HG02943 (cell line): ENCODE results near the gene RRP8.

Experiments
- ATAC-seq: cut with Tn5 transposase; IDR thresholded peaks from one replicate; pipeline ENCODE4 v1.9.1; 2021; ENCODE audit warnings: mild to moderate bottlenecking, low read depth, moderate library complexity; ENCODE audit not compliant: unreplicated experiment

The RRP8 gene

DNA sequence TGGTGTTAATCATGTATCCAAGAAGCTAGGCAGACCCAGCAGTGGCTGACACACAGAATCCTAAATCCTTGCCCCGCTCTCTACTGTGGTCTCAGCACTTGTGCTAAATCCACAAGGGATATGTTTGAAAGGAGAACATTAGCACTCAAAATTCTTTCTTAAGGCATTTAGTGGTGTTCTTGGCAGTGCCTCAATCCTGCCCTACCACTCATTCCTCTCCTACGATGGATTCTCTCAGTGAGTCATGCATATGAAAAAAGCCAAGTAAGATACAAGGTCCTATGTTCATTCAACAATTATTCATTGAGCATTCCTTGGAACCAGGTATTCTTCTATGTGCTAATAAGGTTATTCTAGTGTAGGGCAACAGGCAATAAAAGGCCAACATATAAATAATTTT lies 31.2 kb downstream of the RRP8 start:
- ATAC-seq, result no peak

DNA sequence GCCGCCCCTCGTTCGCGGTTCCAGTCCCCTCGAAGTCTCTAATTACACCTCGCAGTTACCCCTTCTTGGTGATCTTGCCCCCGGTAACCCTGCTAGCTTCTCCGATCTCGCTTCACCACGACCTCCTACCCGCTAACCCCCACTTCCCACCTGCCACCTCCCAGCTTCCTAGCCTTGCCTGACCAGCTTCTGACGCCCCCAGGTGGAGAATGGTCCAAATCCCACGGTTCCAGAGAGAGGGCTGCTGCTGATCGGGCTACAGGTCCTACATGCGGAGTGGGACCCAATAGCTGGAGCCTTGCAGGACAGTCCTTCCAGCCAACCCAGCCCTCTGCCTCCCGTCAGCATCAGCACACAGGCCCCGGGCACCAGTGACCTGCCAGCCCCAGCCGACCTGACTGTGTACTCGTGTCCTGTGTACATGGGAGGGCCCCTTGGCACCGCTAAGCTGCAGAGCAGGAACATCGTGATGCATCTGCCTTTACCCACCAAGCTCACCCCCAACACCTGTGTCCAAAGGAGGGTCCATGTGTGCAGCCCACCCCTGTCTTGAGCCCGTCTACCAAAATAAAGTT lies 31.9 kb downstream of the RRP8 start:
- ATAC-seq, result no peak

DNA sequence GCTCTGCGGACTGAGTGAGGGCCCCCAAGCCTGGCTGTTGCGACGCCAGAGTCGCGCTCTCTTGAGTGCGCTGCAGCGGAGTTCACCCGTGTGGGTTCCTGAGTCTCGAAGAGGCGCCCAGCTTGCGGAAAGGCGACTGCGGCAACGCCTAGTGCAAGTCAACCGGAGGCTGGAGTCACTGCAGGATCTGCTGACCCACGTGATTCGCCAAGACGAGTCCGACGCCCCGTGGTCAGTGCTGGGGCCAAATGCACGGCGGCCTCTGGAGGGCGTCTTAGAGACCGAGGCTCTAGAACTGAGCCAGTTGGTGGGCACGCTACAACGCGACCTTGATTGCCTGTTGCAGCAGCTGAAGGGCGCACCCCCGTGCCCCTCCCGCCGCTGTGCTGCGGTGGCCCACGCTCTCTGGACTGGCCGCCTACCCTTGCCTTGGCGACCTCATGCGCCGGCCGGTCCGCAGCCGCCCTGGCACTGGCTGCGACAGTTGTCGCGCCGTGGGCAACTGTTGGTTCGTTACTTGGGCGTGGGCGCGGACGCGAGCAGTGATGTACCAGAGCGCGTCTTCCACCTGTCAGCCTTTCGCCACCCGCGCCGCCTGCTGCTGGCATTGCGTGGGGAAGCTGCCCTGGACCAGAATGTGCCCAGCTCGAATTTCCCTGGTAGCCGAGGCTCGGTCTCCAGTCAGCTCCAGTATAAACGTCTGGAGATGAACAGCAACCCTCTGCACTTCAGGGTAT lies 32.6 kb downstream of the RRP8 start:
- ATAC-seq, result no peak

DNA sequence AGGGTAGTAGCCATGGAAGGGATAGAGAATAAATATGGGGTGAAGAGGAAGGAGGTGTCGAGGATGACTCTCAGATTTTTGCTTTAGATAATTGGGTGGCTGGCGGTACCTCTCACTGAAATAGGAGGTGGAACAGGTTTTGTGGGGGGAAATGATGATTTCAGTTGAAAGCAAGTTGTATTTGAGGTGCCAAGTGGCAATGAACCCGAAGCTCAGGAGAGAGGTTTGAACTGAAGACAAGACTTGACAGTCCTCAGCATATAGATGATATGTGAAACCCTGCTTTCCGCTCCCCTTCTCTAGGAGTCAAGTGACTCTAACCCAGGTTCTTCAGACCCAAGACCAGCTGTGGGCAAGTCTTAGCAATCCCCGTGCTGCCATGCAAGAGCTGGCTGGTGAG lies 33.7 kb downstream of the RRP8 start:
- no peak for ATAC-seq

GRCh38 chr11:6568191-6568918 lies 35.1 kb downstream of the RRP8 start:
- ATAC-seq, result no peak

DNA sequence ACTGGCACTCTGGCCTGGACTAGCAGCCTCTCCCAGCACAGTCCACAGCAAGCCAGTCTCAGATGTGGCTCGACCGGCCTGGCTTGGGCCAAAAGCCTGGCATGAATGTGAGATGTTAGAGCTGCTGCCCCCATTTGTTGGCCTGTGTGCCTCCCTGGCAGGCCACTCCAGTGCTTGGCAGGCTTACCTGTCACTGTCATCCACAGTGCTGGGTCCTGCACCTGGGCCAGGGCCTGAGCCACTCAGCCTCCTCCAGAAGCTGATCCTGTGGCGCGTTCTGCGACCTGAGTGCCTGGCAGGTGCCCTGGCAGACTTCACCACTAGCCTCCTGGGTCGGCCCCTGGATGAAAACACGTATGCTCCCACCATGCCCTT lies 36.1 kb downstream of the RRP8 start:
- ATAC-seq, result no peak

DNA sequence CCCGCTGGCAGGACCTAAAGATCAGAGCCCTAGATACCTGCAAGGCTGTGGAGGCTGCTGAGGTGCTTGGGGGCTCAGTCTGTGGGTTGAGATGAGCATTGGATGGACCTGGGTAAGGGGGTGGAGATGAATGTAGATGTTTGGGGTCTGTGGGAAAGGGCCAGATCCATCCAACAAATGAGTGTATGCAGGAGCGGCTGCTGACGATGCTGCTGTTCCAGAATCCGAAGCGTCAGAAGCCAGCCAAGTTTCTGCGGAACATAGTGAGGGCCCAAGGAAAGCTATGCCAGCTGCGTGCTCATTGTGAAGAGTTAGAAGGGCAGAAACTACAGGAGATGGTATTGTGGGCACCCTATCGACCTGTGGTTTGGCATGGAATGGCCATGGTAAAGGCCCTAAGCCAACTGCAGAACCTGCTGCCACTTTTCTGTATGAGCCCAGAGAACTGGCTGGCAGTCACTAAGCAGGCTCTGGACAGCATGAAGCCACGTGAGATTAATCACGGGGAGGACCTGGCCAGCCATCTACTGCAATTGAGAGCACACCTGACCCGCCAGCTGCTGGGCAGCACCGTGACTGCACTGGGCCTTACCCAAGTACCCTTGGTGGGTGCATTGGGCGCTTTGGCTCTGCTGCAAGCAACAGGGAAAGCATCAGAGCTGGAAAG lies 36.6 kb downstream of the RRP8 start:
- ATAC-seq, result no peak

DNA sequence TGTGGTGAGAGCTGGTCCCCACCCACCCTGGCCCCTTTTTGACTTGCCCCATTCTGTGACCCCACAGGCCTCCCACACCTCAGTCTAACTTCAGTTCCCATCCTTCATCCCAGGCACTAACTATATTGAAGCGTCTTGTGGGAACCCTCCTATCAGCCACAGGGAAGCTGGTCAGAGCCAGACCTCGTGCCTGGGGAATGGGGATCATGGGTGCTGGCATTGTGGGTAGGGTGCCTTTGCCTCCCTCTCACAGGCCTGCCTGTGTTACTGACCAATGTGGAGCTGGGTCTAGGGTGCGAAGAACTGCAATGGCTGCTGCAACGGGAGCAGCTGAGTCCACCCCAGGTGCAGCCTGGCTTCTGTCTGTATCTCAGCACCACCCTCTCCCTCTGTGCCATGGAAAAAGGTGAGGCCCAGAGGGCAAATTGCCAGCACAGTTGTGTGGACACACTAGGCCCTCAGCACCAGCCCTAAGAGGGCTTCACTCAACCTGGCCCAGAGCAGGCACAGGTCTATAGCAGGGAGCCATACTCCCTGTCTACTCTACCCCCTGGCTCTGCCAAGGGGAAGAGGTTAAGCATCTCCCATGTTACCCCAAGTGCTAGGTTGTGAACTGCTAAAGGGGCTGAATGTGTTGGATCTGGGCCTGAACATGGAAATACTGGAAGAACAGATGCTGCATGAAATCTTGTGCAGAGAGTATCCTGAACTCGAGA lies 37.3 kb downstream of the RRP8 start:
- no peak for ATAC-seq

- ATAC-seq, result no peak
Observed at GRCh38 chr11:6565325-6565724, 38.1 kb downstream of the RRP8 start.

GRCh38 chr11:6563667-6564066 lies 39.7 kb downstream of the RRP8 start:
- no peak for ATAC-seq

DNA sequence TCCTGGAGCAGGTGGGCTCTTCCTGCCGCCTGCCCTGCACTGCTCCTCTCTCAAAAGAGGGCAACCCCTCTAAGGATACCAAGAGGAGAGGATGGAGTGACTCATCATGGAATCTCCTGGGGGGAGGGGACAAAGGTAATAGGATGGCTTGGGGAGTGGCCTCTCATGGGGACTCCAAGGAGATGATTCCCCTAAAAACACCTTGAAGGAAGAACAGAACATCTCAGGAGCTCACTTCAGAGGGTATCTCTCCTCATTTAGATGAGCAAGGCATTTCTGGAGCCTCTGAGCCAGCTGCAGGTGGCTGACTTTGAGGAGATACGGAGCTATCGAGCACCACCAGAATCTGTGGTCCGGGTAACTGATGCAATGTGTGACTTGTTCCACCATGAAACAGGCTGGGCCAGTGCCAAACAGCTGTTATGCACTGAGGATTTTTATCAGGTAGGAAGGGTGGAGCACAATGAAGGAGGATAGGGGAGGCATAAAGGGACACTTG lies 40.2 kb downstream of the RRP8 start:
- ATAC-seq, result no peak

DNA sequence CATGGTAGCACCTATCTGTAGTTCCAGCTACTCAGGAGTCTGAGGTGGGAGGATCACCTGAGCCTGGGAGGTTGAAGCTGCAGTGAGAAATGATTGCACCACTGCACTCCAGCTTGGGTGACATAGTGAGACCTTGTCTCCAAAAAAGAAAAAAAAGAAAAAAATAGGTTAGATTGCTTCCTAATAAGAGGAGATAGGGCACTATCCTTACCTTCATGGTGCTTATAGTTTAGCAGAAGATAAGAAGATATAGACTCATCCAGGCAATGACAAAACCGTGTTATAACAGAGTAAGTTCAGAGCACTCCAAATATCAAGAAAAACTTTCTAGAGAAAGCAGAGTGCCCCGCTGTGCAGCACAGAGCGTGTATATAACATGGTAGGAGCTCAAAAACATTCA lies 42.1 kb downstream of the RRP8 start:
- no peak for ATAC-seq

- ATAC-seq, result no peak
Observed at GRCh38 chr11:6559369-6559768, 44.0 kb downstream of the RRP8 start.

DNA sequence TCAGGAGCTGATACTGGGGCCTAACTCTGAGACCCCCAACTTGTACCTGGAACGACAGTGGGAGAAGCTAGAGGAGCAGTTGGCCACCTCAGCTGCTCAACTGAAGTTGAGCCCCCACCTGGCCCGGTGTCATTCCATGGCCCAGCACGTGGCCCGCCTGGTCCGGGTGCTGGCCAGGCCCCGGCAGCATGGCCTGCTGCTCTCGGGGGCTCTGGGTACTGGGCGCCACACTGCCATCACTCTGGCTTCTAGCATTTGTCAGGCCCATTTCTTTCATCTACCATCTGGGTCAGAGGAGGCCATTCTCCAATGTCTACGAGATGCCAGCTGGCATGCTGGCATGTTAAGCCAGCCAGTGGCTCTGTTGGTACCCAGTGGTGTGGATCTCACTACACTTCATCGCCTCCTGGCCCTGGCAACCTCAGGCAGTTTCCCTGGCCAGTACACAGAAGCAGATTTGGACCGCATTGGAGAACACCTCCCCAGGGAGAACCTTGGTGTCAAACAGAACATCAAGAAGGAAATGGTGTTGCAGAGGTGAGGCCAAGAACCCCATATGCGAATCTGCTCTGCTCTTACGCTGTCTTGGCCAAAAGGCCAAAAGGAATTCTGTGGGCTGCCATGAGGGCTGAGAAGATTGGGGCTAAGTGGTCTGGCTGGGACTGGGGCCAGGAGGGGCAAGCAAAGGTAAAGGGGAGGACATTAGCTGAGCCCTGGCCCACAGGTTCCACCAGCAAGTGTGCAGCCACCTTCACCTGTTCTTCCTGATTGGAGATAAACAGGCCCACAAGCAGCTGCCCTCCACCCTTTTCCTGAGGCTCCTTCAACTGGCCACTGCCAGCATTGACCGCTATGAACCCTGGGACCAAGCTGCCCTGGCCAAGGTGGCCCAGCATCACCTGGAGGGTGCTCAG lies 45.4 kb downstream of the RRP8 start:
- ATAC-seq, result no peak

DNA sequence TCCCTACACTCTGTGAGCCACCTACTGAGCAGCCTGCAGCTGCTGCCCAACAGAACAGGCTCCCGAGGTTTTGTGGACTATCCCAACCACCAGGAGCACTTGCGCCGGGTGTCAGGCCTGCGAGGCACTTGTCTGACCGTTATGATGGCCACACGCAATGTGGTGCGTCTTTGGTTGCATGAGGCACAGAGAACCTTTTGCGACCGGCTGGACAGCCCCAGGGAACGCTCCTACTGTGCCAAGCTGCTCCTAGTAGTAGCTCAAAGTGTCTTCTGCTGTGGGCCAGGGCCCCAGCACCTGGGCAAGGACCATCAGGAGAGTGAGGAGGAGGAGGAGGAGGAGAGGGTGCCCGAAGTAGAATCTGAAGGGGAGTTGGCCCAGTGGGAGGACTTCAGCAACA lies 46.4 kb downstream of the RRP8 start:
- ATAC-seq, result no peak

DNA sequence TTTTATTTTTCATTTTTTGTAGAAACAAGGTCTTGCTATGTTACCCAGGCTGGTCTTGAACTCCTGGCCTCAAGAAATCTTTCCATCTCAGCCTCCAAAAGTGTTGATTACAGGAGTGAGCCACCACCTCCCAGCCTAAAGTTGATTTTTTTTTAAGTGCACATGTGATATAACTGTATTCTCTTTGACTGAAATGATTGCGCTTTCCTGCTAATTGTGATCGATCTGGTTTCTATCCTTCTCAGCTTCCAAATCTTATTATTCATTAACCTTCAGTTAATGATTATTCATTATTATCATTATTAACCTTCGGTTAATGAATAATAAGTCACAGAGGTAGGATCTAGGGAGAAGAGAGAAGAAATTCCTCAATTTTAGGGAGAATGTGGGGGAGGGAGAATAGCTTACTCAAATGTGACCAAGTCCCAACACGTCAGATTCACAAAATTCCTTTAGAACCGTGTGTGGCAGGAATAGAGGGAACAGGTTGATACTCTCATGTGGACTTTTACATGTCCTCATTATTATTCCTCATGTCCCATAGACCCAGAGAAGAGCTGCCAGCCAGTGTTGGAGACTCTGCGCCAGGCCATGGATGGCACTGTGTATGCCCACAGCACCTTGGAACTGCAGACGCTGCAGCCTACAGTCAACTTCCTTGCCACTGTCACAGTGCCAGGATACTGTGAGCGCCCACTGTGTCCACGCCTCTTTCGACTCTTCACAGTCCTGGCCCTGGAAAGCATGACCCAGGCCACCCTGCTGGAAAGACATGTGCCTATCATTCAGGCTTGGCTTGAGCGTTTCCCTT lies 47.1 kb downstream of the RRP8 start:
- no peak for ATAC-seq

GRCh38 chr11:6554828-6555706 lies 48.3 kb downstream of the RRP8 start:
- ATAC-seq, result no peak

DNA sequence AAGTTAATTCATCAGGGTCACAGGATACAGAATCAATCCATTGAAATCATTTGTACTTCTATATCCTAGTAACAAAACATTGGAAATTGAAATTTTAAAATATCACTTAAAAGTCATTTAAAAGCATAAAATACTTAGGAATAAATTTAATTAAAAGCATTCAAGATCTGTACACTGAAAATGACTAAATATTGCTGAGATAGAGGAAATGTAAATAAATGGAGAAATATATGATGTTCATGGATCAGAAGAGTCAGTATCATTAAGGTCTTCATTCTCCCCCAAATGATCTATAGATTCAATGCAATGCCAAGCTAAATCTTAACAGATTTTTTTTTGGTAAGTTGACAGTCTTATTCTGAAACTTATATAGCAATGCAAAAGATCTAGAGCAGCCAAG lies 49.8 kb downstream of the RRP8 start:
- no peak for ATAC-seq
